ENCODE results near the gene GINS2.

GINS2 gene

DNA sequence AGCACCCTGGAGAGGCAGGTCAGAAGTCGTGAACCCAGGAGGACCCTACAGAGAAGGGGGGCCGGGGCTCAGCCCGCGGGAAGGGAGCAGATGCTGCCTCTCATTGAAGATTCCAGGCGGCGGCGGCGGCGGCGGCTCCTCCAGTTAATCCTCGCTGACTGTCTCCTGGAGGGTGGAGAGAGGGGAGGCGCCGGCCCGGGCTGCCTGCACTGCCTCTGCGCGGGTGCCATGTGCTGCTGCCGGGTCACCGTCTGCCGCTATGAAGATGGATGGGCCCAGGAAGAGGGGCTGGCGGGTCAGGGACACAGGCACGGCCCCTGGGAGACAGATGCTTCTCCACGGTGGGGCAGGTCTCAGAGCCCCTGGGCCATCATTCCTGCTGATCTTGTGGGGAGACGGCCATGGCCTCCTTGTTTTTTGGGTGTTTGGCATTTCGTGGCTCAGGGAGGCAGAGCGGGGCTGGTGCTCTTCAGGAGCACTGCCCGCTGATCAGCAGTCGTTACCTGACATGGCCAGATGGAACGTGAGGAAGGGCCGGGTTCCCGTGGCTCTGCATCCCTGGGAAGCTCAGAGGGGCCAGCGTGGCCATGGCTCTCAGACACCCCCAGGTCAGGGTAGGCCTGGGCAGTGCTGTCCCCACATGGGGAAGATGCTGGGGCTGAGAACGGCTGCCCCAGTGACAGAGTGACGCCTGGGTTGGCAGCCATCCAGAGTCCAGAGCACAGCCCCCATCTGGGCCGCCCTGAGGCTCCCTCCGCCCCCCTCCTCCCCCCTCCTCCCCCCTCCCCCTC, 36.1 kb downstream of the GINS2 start:
- DNase-seq, result no peak

DNA sequence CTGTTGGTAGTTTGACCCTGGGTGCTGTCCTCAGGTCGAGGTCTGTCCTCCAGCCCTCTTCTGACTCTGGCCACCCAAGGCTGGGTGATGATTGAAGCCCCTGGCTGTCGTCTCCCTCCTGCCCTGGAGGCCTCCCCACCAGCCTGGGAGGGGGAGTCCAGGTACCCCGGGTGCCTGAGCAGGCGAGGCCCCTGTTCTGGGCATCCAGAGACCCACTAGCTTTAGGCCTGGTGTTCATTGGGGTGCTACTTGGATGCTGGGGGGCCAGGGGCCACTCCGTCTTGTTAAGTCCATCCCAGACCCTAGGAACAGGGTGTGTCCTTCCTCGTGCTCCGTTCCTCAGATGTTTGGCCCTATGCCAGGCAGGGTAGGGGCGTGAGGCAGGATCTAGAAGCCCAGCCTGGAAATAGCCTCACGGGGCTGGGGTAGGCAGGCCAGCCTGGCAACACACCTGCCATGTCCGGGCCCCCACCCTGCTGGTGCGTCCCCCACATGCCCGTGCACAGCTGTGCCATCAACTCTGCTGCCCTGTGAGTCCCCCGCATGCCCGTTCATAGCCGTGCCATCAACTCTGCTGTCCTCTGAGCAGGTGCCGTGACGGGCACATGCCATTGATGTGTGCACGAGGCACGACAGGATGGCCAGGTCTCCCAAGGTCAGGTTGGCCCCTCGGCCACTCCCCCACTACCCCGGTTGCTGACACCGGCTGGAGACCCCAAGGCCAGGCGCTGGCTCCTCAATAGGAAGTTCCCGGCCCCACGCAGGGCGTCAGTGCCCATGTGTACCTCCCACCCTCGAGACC, 36.9 kb downstream of the GINS2 start:
- DNase-seq, result no peak

DNA sequence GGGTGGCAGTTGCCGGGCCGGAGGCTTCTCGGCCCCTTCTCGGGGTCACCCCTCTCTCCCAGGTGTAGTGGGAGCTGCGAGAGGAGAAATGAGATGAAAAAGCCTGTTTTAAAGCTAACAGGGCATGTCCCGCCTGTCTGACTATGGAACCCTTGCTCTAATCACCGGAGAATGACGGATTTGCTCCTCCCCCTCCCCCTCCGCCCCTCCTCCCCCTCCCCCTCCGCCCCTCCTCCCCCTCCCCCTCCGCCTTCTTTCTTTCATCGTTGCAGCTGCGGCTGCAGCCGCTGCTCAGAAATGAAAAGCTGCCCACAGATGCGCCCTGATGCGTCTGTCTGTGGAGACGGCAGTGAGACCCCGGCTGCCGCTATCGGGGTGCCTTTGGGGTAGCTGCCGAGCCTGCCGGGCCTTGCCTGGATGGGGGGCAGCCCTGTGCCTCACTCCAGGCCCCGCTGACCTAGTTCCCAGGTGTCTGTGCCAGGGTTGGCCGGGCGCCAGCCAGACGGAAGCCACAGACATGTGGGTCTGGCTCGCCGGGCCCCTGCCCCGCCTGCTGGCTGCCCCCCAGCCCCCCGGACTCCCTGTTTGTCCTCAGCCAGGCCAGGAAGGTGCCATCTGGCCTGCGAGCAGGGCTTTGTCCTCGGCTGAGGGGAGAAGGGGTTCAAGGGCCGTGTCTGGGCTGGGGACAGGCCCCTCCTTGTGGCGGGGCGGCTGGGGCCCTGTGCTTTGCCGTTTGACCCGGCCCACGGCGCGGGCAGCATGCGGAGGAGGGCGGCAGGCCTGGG, 37.7 kb downstream of the GINS2 start:
- no peak for DNase-seq

DNA sequence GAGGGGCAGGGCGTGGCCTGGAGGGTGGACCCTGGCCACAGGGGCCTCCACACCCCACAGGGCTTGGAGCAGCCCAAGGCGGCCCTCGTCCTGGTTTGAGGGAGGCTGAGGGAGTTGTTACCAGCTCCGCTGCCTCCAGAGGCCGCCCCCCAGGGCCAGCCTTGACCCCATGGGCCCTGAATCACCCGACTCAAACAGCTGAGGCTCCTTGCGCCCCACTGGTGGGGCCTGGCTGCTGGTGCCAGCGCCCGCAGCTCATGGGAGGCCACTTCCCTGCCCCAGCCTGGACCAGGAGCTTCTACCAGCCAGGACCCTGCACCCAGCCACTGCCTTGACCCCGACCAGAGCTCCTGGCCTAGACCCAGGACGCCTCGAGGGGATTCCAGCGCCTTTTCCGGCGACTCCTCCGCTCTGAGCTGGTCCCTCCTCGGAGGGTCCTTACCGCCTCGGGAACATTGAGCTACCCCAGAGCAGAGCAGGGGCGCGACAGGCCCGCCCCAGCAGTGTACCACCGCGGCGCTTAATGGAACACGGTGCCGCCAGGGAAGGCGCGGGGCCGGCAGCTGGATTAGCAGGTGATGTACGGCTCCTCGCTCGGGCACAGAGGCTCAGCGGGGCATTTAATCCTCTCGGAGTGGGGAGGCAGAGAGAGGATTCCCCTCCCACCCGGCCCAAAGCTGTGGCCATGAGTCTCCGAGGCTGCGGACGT, 38.5 kb downstream of the GINS2 start:
- no peak for DNase-seq

- DNase-seq, result no peak
Measured at GRCh38 chr16:85649411-85650134, 39.2 kb downstream of the GINS2 start.

DNA sequence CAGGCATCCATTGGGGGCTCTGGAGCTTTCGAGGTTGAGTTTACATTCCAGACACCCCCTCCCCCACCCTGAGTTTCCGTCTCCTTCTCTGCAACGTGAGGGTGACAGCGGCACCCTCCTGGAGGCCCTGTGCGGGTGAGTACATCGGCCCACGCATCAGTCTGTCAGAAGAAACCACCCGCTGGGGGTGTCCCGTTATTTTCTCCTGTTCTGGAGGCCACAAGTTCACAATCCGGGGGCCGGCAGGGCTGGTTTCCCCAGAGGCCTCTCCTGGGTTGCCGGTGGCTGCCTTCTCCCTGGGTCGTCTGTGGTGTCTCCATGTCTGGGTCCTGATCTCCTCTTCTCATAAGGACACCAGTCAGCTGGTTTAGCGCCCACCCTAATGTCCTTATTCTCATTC, 39.9 kb downstream of the GINS2 start:
- DNase-seq, result no peak

GRCh38 chr16:85648070-85648714, 40.6 kb downstream of the GINS2 start:
- DNase-seq, result no peak

DNA sequence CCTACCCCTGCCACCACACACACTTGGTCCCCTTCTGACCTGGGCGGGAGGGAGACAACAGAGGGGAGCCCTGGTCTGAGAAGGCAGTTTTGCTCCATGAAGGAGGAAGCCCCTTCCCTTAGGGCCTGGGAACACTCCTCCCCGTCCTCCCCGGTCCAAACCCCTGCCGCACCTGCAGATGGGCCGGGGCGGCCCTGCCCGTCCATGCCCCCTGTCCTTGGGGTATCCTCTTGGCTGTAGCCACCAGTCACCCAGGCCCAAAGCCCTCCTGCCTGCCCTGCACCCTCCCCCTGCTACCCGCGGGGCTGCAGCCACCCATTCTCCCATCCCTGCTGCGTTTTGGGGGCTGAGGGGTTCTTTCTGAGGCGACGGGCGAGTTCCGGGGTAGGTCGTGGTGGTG, 41.8 kb downstream of the GINS2 start:
- no peak for DNase-seq

- no peak for DNase-seq
Measured at GRCh38 chr16:85646358-85646907, 42.3 kb downstream of the GINS2 start.

GRCh38 chr16:85645021-85645589, 43.6 kb downstream of the GINS2 start:
- DNase-seq, result no peak

DNA sequence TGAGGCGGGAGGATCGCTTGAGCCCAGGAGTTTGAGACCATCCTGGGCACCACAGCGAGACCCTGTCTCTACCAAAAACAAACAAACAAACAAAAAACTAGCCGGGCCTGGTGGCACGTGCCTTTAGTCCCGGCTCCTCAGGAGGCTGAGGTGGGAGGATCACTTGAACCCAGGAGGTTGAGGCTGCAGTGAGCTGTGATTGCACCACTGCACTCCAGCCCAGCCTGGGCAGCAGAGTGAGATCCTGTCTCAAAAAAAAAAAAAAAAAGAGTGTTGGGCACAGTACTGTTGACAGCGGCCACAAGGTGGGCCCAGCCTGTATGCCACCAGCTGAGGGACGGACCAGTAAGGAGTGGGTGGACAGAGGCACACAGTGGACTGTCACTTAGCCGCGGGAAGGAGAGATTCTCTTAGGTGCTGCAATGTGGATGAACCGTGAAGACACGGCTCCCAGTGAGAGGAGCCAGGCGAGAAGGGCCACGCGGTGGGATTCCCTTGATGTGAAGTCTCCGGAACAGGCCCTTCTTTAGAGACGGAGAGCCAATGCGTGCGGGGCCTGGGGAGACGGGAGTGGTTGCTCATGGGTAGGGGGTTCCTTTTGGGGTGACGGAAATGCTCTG, 44.6 kb downstream of the GINS2 start:
- DNase-seq, result no peak

GRCh38 chr16:85643631-85644030, 45.1 kb downstream of the GINS2 start:
- no peak for DNase-seq

DNA sequence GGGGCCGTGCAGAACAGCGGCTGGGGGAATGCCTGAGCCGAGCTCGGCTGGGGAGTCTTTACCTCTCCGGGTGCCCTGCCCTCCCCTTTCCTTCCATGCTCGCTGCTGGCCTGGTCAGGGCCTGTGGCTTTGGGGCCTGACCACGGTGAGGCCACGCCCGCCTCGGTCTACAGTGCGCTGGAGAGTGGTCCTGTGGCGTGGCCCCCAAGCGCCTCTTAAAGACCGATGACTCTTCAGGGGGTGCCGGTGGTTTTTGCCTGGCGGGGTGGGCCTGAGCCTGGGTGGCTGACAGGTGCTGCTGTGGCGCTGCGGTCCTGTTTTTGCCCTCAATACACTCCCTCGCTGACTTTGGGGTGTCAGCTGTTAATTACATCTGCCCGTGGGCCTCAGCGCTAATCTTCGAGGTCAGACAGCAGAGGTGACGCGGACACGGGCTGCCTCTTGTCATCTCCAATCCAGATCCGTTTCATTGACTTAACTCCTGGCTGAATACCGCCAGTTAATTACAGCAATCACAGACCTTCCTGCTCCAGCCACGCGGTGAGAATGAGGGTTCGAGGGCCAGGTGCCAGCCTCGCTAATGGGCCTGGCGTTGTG, 45.9 kb downstream of the GINS2 start:
- DNase-seq, result no peak

DNA sequence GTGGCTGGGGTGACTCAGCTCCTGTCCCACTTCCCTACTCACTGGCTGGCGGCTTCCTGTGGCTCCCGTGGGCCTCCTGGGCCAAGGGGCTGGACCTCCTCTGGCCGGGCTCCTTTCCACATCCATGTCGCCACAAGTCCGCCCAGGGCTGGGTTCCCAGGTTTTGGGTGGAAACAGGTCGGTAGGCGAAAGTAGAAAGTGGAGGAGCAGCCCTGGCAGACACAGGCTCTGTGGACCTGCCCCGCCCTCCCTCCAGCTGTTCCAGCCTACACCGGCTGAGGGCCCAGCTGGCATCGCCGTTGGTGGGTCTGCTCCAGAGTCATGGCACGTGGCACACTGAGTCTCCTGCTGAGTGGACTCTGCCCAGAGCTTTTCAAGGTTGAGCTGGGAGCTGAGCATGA, 47.0 kb downstream of the GINS2 start:
- DNase-seq, result no peak

DNA sequence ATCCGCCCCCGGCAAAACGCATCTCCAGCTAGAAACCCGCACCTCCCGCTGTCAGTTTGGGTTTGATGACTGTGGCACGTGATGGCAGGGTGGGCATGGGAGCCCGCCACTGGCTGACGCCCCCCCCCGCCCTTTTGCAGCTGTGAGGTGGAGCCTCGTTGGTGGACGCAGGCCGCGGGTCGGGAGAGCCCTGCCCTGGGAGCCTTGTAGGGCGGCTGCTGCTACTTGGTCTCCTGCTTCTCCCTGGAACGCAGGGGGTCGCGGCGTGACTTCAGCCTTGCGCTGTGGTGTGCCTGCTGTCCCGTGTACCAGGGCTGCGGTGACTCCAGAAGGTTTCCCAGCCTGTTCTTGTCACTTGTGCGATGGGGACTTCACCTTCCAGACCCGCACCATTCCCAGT, 47.4 kb downstream of the GINS2 start:
- no peak for DNase-seq

- no peak for DNase-seq
Measured at GRCh38 chr16:85640585-85640984, 48.2 kb downstream of the GINS2 start.

GRCh38 chr16:85640254-85640558, 48.5 kb downstream of the GINS2 start:
- no peak for DNase-seq

DNA sequence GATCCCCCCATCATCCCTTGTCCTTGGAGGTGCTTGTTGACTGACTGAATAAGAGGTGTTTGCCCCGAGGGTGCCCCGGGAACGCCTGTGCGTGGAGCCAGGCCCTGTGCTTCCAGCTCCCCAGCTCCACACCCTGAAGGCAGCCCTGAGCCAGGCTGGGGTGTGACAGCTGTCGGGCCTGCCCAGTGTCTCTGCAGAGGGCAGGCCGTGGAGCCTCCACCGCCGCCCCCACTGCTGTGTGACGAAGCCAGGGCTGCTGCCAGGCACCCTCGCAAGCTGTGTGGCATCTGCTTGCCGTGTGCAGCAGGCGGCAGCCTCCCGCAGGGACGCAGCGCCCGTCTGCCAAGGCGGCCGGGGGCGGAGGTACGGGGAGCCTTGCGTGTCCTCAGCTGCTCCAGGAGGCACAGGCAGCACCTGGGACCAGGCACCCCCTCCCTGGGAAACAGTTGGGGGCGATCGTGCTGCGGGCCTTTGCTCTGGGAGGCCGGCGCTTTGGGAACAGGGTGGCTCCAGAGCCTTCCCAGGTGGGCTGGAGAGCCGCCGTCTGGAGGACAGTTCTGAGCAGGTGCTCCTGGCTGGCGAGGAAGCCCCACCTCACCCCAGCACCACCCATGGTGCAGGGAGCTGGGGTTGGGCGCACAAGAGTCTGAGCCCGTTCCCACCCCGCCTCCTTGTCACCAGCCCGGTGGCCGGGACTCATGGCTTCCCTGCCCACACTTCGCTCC, 49.1 kb downstream of the GINS2 start:
- DNase-seq, result no peak

DNA sequence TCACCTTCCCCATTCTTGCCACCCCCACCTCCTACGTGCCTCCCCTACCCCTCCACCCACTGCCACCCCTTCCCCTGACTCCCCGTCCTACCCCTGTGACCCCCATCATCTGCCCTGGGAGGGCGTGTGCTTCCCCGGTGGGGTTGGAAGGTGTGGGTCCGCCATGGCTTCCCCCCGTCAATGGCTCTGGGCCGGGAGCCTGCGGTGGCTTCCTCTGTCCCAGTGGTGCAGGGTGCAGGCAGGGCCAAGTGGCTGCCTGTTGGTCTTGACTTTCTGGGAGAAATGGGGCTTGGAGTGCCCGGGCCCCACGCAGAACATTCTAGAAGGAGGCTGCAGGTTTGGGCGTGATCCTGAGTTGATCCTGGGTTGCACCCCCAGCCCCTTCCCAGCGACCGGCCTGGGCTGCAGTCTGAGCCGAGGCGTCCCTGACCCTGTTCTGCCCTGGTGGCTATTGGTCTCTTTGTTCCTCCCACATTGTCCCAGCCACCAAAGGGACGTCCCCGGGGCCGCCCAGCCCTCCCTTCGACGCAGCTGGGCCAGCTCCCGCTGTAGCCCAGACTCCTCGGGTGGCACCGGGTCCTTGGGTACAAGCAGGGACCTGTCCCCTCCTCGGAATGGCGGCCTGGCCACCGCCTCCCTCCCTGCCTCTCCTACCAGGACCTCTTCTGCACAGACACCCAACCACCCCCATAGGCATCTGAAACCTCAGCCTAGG, 49.9 kb downstream of the GINS2 start:
- DNase-seq, result no peak
